Measurements from ENCODE around the gene AGPAT4.

Gene AGPAT4

GRCh38 chr6:161166176-161166575 lies 107.7 kb downstream of the AGPAT4 start:
- DNase-seq (ENCODE audit: low read depth in 3 of 3) = no peak

- DNase-seq (ENCODE audit: low read depth in 3 of 3) = no peak
These were observed 109.7 kb downstream of the AGPAT4 start for GRCh38 chr6:161164182-161164625.

- no peak for DNase-seq (ENCODE audit: low read depth in 3 of 3)
These were observed 110.2 kb downstream of the AGPAT4 start for GRCh38 chr6:161163466-161164181.

GRCh38 chr6:161162722-161163121 lies 111.1 kb downstream of the AGPAT4 start:
- DNase-seq (ENCODE audit: low read depth in 3 of 3) = no peak

GRCh38 chr6:161161889-161162624 lies 111.8 kb downstream of the AGPAT4 start:
- no peak for DNase-seq (ENCODE audit: low read depth in 3 of 3)

GRCh38 chr6:161161121-161161520 lies 112.7 kb downstream of the AGPAT4 start:
- no peak for DNase-seq (ENCODE audit: low read depth in 3 of 3)

GRCh38 chr6:161154796-161155335 lies 119.0 kb downstream of the AGPAT4 start:
- no peak for DNase-seq (ENCODE audit: low read depth in 3 of 3)

- DNase-seq (ENCODE audit: low read depth in 3 of 3) = no peak
These were observed 120.1 kb downstream of the AGPAT4 start for GRCh38 chr6:161153725-161154124.

- no peak for DNase-seq (ENCODE audit: low read depth in 3 of 3)
These were observed 120.8 kb downstream of the AGPAT4 start for GRCh38 chr6:161152907-161153662.

- DNase-seq (ENCODE audit: low read depth in 3 of 3) = no peak
These were observed 121.4 kb downstream of the AGPAT4 start for GRCh38 chr6:161152527-161152862.

- no peak for DNase-seq (ENCODE audit: low read depth in 3 of 3)
These were observed 122.0 kb downstream of the AGPAT4 start for GRCh38 chr6:161151660-161152526.

- no peak for DNase-seq (ENCODE audit: low read depth in 3 of 3)
These were observed 122.7 kb downstream of the AGPAT4 start for GRCh38 chr6:161151059-161151645.

GRCh38 chr6:161150566-161150965 lies 123.3 kb downstream of the AGPAT4 start:
- no peak for DNase-seq (ENCODE audit: low read depth in 3 of 3)

GRCh38 chr6:161150136-161150535 lies 123.7 kb downstream of the AGPAT4 start:
- DNase-seq (ENCODE audit: low read depth in 3 of 3) = no peak

GRCh38 chr6:161143663-161144430 lies 130.0 kb downstream of the AGPAT4 start:
- DNase-seq (ENCODE audit: low read depth in 3 of 3) = no peak

- no peak for DNase-seq (ENCODE audit: low read depth in 3 of 3)
These were observed 130.9 kb downstream of the AGPAT4 start for GRCh38 chr6:161142957-161143296.

GRCh38 chr6:161141173-161141572 lies 132.7 kb downstream of the AGPAT4 start:
- DNase-seq (ENCODE audit: low read depth in 3 of 3) = no peak

- DNase-seq (ENCODE audit: low read depth in 3 of 3) = no peak
These were observed 133.3 kb downstream of the AGPAT4 start for GRCh38 chr6:161140554-161140875.

GRCh38 chr6:161139766-161140553 lies 133.9 kb downstream of the AGPAT4 start:
- no peak for DNase-seq (ENCODE audit: low read depth in 3 of 3)

GRCh38 chr6:161139304-161139765 lies 134.5 kb downstream of the AGPAT4 start:
- no peak for DNase-seq (ENCODE audit: low read depth in 3 of 3)

Measured in stimulated activated CD4-positive, alpha-beta T cell treated with anti-CD3 and anti-CD28 coated beads, TNF-alpha, amount 100 ng/mL, for 48 hours (primary cell).